Smooth muscle cell (in vitro differentiated cells): ENCODE results near the gene KIAA1191. TPM values are rescaled to one million over a fixed set of nuclear protein-coding genes. Genes with fewer than 3 reads are reported as not detected.
A peak's percentile ranks its signal among the peaks of the same experiment; 100 is the strongest.

Source experiments
- DNase-seq: peaks from one replicate; lab custom pipeline; 2025; ENCODE audit not compliant: unreplicated experiment; lab: John Stamatoyannopoulos, UW
- H2AFZ ChIP-seq: fragments of 200-600 bp; sonication (generic); 2 replicates; pipeline ENCODE4 v1.6.0; 2016; ENCODE audit warnings: antibody characterized with exemption, low read depth, mild to moderate bottlenecking
- H3F3A ChIP-seq: fragments of 200-600 bp; sonication (generic); 2 replicates; pipeline ENCODE4 v1.6.0; 2017; ENCODE audit warnings: antibody characterized with exemption, low read depth
- H3K27ac ChIP-seq: fragments of 200-600 bp; sonication (generic); 2 replicates; pipeline ENCODE4 v1.5.1; 2016; ENCODE audit warnings: low read depth, mild to moderate bottlenecking
- H3K27me3 ChIP-seq: fragments of 200-600 bp; sonication (generic); 2 replicates; pipeline ENCODE4 v1.6.1; 2016; ENCODE audit warnings: low read depth, mild to moderate bottlenecking
- H3K36me3 ChIP-seq: fragments of 200-600 bp; sonication (generic); 2 replicates; pipeline ENCODE4 v1.5.1; 2016; ENCODE audit warnings: low read depth
- H3K4me1 ChIP-seq: fragments of 200-600 bp; sonication (generic); 2 replicates; pipeline ENCODE4 v1.5.1; 2016; ENCODE audit warnings: low read depth
- H3K4me2 ChIP-seq: fragments of 200-600 bp; sonication (generic); 2 replicates; pipeline ENCODE4 v1.6.0; 2016; ENCODE audit warnings: mild to moderate bottlenecking
- H3K4me3 ChIP-seq: fragments of 200-600 bp; sonication (generic); 2 replicates; pipeline ENCODE4 v1.5.1; 2016; ENCODE audit warnings: mild to moderate bottlenecking
- H3K79me2 ChIP-seq: fragments of 200-600 bp; sonication (generic); 2 replicates; pipeline ENCODE4 v1.6.0; 2016; ENCODE audit warnings: low read depth, mild to moderate bottlenecking
- H3K9ac ChIP-seq: fragments of 200-600 bp; sonication (generic); 2 replicates; pipeline ENCODE4 v1.6.0; 2016; ENCODE audit warnings: low read depth
- H3K9me3 ChIP-seq: fragments of 200-600 bp; sonication (generic); replicated peaks from 2 replicates; pipeline ENCODE4 v1.5.1; 2016; ENCODE audit warnings: low read depth
- H4K20me1 ChIP-seq: fragments of 200-600 bp; sonication (generic); 2 replicates; pipeline ENCODE4 v1.6.0; 2016; ENCODE audit warnings: low read depth
- CTCF ChIP-seq: fragments of 200-600 bp; sonication (generic); IDR thresholded peaks from 2 replicates; pipeline ENCODE4 v1.5.1; 2017; ENCODE audit warnings: borderline replicate concordance, mild to moderate bottlenecking, antibody characterized with exemption; ENCODE audit not compliant: insufficient read depth, poor library complexity, severe bottlenecking
- WGBS: methylation state at CpG from one replicate; pipeline ENCODE4 v1.1.7; 2016; ENCODE audit warnings: low lambda C conversion rate; 5-methylcytosine and 5-hydroxymethylcytosine counted together
- polyA plus RNA-seq: library from polyadenylated mRNA; unstranded; fragments of >200 nt; fragmentation: Nextera tagmentation; extraction: Ambion mirVana; gene quantifications from 2 replicates; pipeline ENCODE4 v1.2.1, GENCODE V29; 2016
- total RNA-seq: library from RNA; depleted of rRNA; stranded (reverse); fragments of >200 nt; gene quantifications from 2 replicates; pipeline ENCODE4 v1.2.3, GENCODE V29; 2014

KIAA1191 gene
- total RNA-seq = 71.6 and 84.2 TPM in 2 replicates
- polyA plus RNA-seq = 74.6 and 80.3 TPM in 2 replicates

GRCh38 chr5:176361437-176362232 lies at the start of gene KIAA1191:
Gene KIAA1191, minus strand, starts transcription at chr5:176361764. Its CDS starts 2,256 bp downstream, at chr5:176359508.
- Histone ChIP-seq H3K9ac (peak within 1 kb of the TSS; percentile 96), H2AFZ (peak within 1 kb of the TSS; percentile 91), H3K4me3 (peak within 1 kb of the TSS; percentile 98), H3K27ac (no peak within 1 kb of the TSS), H3K4me1 (peaks cover 10% of the 10 kb centered on the region), H3K4me2 (peak within 1 kb of the TSS; percentile 97), H4K20me1 (peaks cover 30% of the 10 kb centered on the region), H3K79me2 (peaks cover 47% of the 10 kb centered on the region), H3K27me3 (no peaks in the 10 kb centered on the region), H3K9me3 (no peaks in the 10 kb centered on the region), H3K36me3 (no peaks in the 10 kb centered on the region), H3F3A (no peaks in the 10 kb centered on the region)
- under 1% methylated on average over 56 of the region's 56 CpGs for WGBS
- DNase-seq = peak; percentile 76
- no peak for TF ChIP-seq CTCF

GRCh38 chr5:176410486-176411180 lies 49.1 kb upstream of the KIAA1191 start:
- no peaks in the 10 kb centered on the region for H3K4me1 ChIP-seq
- H3K4me3 ChIP-seq = no peak overlapping the region
- DNase-seq = no peak
- TF ChIP-seq CTCF = peak; percentile 4
- no peak overlapping the region for H3K4me2 ChIP-seq
- peaks cover 85% of the 10 kb centered on the region for H4K20me1 ChIP-seq
- WGBS = 85% methylated on average over 5 of the region's 5 CpGs
- H3F3A ChIP-seq = peaks cover 9% of the 10 kb centered on the region
- no peak overlapping the region for H3K9ac ChIP-seq
- H3K27ac ChIP-seq = peak overlapping the region; percentile 31
- no peak overlapping the region for H2AFZ ChIP-seq
- no peaks in the 10 kb centered on the region for H3K9me3 ChIP-seq
- no peaks in the 10 kb centered on the region for H3K36me3 ChIP-seq
- peaks cover 15% of the 10 kb centered on the region for H3K79me2 ChIP-seq
- H3K27me3 ChIP-seq = no peaks in the 10 kb centered on the region

- H4K20me1 ChIP-seq = peaks cover 80% of the 10 kb centered on the region
- no peak overlapping the region for H3K27ac ChIP-seq
- H3K27me3 ChIP-seq = no peaks in the 10 kb centered on the region
- WGBS = 97% methylated on average over 4 of the region's 4 CpGs
- no peaks in the 10 kb centered on the region for H3K9me3 ChIP-seq
- H3K36me3 ChIP-seq = no peaks in the 10 kb centered on the region
- no peak for TF ChIP-seq CTCF
- H3K4me1 ChIP-seq = no peaks in the 10 kb centered on the region
- no peak overlapping the region for H3K4me2 ChIP-seq
- H3K4me3 ChIP-seq = no peak overlapping the region
- H2AFZ ChIP-seq = no peak overlapping the region
- H3F3A ChIP-seq = no peaks in the 10 kb centered on the region
- H3K79me2 ChIP-seq = peaks cover 7% of the 10 kb centered on the region
- DNase-seq = no peak
- H3K9ac ChIP-seq = no peak overlapping the region
These were observed 48.2 kb upstream of the KIAA1191 start for GRCh38 chr5:176409765-176410164.
